ENCODE measurements around the gene ATG4A.

The ATG4A gene

GRCh38 chrX:108123591-108124366 lies 32.2 kb downstream of the ATG4A start:
- DNase-seq (ENCODE audit: low read depth): no peak

GRCh38 chrX:108126661-108127060 lies 35.1 kb downstream of the ATG4A start:
- no peak for DNase-seq (ENCODE audit: low read depth)

DNA sequence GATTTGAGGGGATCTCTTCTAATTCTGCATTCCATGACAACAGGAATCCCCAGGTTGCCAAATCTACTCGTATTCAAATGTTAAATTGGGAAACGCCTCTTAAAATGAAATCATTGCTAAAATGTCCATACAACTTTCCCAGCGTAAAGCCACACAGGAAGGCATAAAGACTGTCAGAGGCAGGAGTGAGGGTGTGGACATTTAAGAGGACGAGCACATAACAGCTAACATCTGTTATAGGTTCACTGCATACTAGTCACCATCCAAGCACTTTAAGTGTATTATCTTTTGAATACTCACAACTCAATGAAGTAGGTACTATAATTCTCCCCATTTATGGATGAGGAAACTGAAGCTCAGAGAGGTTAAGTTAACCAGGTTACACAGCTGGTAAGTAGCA lies 35.6 kb downstream of the ATG4A start:
- no peak for DNase-seq (ENCODE audit: low read depth)

- DNase-seq (ENCODE audit: low read depth): no peak
Observed at GRCh38 chrX:108130889-108131288, 39.3 kb downstream of the ATG4A start.

- DNase-seq (ENCODE audit: low read depth): peak; percentile 7
Observed at GRCh38 chrX:108131471-108131870, 39.9 kb downstream of the ATG4A start.

- DNase-seq (ENCODE audit: low read depth): no peak
Observed at GRCh38 chrX:108132034-108132433, 40.5 kb downstream of the ATG4A start.

DNA sequence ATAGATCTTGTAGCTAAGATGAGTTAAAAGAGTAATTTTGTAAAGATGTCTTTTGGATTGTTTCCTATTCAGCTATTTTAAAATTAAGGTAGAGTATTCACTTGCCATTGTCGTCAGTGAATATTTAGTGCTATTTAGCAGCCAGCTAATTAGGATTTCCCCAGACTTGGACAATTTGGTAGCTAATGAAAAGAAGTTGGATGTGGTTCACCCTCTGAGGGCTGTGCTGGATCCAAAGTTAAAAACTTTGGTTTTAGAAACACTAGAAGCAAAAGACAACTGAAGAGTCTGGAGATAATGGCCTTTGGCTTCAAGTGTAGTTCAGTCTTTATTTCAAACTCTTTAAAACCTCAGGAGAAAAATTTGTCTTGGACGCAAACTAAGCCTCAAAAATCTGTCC lies 41.3 kb downstream of the ATG4A start:
- no peak for DNase-seq (ENCODE audit: low read depth)

GRCh38 chrX:108134724-108135123 lies 43.1 kb downstream of the ATG4A start:
- no peak for DNase-seq (ENCODE audit: low read depth)

DNA sequence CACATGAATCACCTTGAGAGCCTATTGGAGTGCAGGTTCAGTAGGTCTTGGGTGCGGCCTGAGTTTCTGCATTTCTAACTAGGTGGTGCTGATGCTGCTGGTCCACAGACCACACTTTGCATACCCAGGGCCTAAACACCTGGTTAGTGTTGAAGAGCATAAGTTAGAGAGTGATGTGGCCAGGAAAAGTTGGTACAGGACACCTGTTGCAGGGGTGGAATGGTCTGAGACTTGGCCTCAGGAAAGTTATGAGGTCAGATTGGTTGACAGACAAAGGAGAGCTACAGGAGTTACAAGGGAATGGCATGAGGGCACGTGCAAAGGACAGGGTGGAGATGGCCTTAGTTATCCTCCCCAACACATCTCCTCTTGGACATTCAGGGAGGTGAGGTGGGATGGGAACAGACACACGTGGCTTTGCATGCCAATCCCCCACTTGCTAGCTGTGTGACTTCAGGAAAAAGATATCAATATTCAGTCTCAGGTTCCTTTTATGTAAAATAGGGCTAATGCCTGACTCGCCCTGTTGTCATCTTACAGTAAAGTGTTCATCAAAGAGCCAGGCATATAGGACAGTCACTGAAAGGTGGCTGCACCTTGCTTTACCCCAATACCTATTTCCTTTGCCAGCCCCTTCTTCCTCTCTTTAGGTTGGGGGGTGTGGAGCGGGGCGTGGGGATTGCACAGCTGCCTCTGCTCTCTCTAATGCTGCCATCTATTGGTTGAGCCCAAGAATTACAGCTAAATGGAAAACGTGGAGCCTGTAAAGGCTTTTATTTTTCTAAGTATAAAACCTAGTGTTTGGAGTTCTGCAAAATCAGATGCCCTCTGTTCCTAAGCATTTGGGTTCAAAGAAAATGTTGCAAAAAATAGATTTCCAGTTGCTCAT lies 47.5 kb downstream of the ATG4A start:
- no peak for DNase-seq (ENCODE audit: low read depth)

DNA sequence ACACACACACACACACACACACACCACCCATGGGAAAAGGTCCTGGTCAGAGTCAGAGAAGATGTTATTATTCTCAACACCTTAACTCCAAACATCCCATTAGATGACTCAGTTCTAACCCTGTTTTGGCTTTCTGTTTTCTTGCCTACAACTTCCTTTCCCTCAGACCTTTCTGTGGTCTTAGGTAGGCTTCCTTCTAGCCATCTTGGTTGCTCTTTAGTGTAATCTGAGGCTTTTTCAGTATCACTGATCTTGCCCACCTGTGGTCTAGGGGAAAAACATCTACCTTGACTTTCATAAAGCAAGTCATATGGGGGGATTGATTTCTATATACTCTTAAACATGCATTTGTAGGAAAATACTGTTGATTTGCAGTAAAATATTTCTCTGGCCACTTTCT lies 56.9 kb downstream of the ATG4A start:
- DNase-seq (ENCODE audit: low read depth): no peak

- no peak for DNase-seq (ENCODE audit: low read depth)
Observed at GRCh38 chrX:108156082-108156481, 64.5 kb downstream of the ATG4A start.

DNA sequence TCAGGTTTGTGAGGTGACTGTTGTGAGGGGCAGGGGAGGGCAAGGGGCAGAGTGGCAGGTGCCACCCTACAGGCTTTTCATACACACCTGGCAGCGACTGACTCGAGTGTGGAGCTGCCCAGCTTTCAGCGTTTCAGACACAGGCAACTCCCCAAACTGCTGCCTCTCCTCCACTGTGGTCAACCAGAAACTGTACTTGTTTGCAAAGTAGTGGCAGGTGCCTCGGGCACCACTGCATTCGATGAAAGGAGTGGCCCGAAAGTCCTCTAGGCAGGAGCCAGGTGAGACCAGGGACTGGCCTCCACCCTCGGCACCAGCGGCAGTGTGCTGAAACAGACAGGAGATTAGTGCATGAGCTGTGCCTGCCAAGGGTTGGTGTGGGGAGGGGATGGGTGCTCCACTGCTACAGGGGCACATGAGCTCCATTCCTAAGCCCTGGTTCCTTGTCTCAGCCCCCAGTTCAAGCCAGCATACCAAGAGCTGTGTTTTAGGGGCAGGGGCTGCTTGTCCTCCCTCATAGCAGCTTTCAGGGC lies 65.4 kb downstream of the ATG4A start:
- DNase-seq (ENCODE audit: low read depth): no peak

- DNase-seq (ENCODE audit: low read depth): no peak
Observed at GRCh38 chrX:108157628-108158027, 66.0 kb downstream of the ATG4A start.

GRCh38 chrX:108159028-108159670 lies 67.6 kb downstream of the ATG4A start:
- no peak for DNase-seq (ENCODE audit: low read depth)

DNA sequence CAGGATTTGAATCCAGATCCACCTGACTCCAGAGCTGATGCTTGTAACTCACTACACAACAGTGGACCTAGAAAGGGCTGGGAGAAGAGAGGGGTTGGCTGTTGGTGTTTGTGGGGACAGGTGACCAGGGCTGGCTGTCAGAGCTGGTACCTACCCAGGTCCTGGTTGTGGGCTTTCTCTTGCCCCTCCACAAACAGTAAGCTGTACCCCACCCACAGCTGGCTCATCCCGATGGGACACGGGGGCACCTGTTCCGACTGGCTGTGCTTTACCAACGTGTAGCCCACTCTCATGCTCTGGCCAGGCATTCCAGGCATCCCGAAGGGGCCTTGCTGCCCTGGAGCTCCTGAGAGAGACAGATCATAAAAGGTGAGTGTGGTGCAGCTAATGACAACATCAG lies 68.7 kb downstream of the ATG4A start:
- DNase-seq (ENCODE audit: low read depth): no peak

DNA sequence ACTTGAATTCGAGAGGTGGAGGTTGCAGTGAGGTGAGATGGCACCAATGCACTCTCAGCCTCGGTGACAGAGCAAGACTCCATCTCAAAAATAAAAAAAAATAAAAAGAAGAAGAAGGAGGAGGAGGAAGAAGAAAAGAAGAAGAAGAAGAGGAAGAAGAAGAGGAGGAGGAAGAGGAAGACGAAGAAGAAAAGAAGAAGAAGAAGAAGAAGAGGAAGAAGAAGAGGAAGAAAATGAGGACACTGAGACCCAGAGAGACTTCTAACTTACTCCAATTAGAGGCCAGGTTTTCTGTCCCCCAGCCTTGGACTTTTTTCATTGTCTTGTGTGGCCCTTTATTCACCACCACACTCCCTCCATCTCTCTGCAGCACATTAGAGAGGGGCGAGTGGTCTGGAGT lies 70.7 kb downstream of the ATG4A start:
- no peak for DNase-seq (ENCODE audit: low read depth)

GRCh38 chrX:108163333-108164082 lies 71.9 kb downstream of the ATG4A start:
- no peak for DNase-seq (ENCODE audit: low read depth)

GRCh38 chrX:108165383-108166111 lies 74.0 kb downstream of the ATG4A start:
- no peak for DNase-seq (ENCODE audit: low read depth)

DNA sequence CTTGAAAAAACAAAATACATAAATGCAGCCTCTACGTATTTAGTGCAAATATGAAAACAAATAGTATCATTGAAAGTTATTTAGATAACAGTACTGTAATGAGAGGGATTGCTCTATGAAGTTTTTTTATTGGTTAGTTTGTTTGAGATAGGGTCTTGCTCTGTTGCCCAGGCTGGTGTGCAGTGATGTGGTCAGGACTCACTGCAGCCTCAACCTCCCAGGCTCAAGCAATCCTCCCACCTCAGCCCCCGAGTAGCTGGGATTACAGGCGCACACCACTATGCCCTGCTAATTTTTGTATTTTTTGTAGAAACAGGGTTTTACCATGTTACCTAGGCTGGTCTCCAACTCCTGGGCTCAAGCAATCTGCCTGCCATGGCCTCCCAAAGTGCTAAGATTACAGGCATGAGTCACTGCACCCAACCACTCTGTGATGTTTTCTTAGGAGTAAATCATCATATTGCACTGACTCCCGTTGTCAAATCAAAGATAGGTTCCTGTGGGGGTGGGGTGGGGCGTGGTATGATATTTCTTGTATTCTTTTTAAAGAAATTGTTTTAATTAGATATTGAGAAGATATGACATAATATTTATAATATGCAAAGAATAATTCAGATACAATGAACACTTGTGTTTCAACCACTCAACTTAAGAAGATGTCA lies 75.8 kb downstream of the ATG4A start:
- DNase-seq (ENCODE audit: low read depth): peak; percentile 34

- DNase-seq (ENCODE audit: low read depth): no peak
Observed at GRCh38 chrX:108168961-108169740, 77.6 kb downstream of the ATG4A start.
